ENCODE results near the gene SYT1.

Gene SYT1

DNA sequence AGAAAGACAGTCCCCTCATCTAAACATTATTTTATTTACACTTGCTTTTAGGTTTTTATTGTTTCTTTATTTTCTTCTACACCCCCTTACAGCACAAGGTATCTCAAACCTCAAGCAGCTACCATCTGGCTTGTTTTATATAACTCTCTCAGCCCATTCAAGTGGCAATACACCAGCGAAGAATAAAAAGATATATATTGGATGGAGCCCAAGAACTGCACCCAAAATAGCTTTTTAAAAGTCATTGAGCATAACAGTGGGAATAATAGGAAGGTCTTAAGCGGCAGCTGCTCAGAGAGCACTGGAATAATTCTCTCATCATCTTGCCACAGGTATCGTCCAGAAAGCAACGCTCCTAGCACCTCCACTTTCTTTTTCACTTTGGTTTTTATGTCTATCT lies 322.5 kb downstream of the SYT1 start:
- no peaks in the 10 kb centered on the region for H3K36me3 ChIP-seq (ENCODE audit: control insufficient read depth in 1 of 2, insufficient read depth in 2 of 2, low read depth in 1 of 2, low read length in 2 of 2)
- H3K4me3 ChIP-seq (ENCODE audit: insufficient read depth in 1 of 2, low read depth in 1 of 2, low read length in 2 of 2) = no peak overlapping the region
- H2BK15ac ChIP-seq (ENCODE audit: low read depth, poor library complexity, severe bottlenecking) = no peak overlapping the region
- H2BK120ac ChIP-seq (ENCODE audit: low read depth, low read length) = no peak overlapping the region
- H3K4me2 ChIP-seq (ENCODE audit: low read length, poor library complexity, severe bottlenecking) = no peak overlapping the region
- H3K79me1 ChIP-seq (replicated peaks; ENCODE audit: low read length, poor library complexity, severe bottlenecking) = no peaks in the 10 kb centered on the region
- no peak overlapping the region for H4K91ac ChIP-seq (ENCODE audit: low read length)
- no peak overlapping the region for H2BK5ac ChIP-seq (ENCODE audit: low read depth, low read length, poor library complexity, severe bottlenecking)
- no peak overlapping the region for H3K9ac ChIP-seq (ENCODE audit: low read length)
- no peak overlapping the region for H4K8ac ChIP-seq (ENCODE audit: low read length)
- DNase-seq = no peak
- no peak overlapping the region for H3K23ac ChIP-seq (ENCODE audit: low read length in 2 of 2)
- H3K9me3 ChIP-seq (ENCODE audit: control insufficient read depth, low read length) = no peaks in the 10 kb centered on the region
- 89% methylated on average over 4 of the region's 4 CpGs for WGBS
- H3K14ac ChIP-seq (ENCODE audit: low read length in 2 of 2) = no peak overlapping the region
- no peak overlapping the region for H3K27ac ChIP-seq (ENCODE audit: low read length, poor library complexity, severe bottlenecking)
- no peak overlapping the region for H2AFZ ChIP-seq (ENCODE audit: low read depth, low read length)
- no peak overlapping the region for H3K18ac ChIP-seq (ENCODE audit: low read depth in 1 of 2, low read length in 2 of 2)
- no peaks in the 10 kb centered on the region for H3K27me3 ChIP-seq (ENCODE audit: control insufficient read depth in 1 of 2, insufficient read depth in 1 of 2, low read length in 2 of 2)
- no peak overlapping the region for H3K4ac ChIP-seq (ENCODE audit: low read depth in 1 of 2, low read length in 2 of 2)
- H3K4me1 ChIP-seq (ENCODE audit: control insufficient read depth, insufficient read depth, low read depth, low read length) = no peaks in the 10 kb centered on the region
- H2AK5ac ChIP-seq (ENCODE audit: low read length, severe bottlenecking) = no peak overlapping the region
- H2BK12ac ChIP-seq (ENCODE audit: low read length in 2 of 2) = no peak overlapping the region

DNA sequence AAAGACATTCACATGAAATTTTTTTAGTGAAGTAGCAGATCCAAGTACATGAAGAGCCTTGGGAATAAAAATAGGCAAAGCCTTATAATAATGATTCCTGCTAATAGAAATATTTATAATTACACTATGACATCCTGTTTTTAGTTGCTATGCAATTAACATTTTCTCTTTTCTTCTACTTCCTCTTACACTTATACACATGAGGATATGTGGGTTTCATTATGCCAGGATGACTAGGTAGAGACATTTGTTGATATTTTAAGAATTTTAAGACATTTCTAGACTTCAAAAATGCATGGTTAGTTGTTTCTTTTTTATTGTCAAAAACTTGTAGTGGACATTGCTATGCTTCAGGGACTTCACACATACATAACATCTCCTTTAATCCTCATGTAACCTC lies 326.8 kb downstream of the SYT1 start:
- H2BK120ac ChIP-seq (ENCODE audit: low read depth, low read length) = no peak overlapping the region
- no peak for DNase-seq
- H3K14ac ChIP-seq (ENCODE audit: low read length in 2 of 2) = no peak overlapping the region
- no peak overlapping the region for H4K8ac ChIP-seq (ENCODE audit: low read length)
- H3K4me3 ChIP-seq (ENCODE audit: insufficient read depth in 1 of 2, low read depth in 1 of 2, low read length in 2 of 2) = no peak overlapping the region
- no peaks in the 10 kb centered on the region for H3K9me3 ChIP-seq (ENCODE audit: control insufficient read depth, low read length)
- H3K18ac ChIP-seq (ENCODE audit: low read depth in 1 of 2, low read length in 2 of 2) = no peak overlapping the region
- no peak overlapping the region for H2BK15ac ChIP-seq (ENCODE audit: low read depth, poor library complexity, severe bottlenecking)
- no peak overlapping the region for H3K4ac ChIP-seq (ENCODE audit: low read depth in 1 of 2, low read length in 2 of 2)
- H3K4me2 ChIP-seq (ENCODE audit: low read length, poor library complexity, severe bottlenecking) = no peak overlapping the region
- no peak overlapping the region for H4K91ac ChIP-seq (ENCODE audit: low read length)
- no peak overlapping the region for H3K27ac ChIP-seq (ENCODE audit: low read length, poor library complexity, severe bottlenecking)
- H2BK5ac ChIP-seq (ENCODE audit: low read depth, low read length, poor library complexity, severe bottlenecking) = no peak overlapping the region
- H3K79me1 ChIP-seq (replicated peaks; ENCODE audit: low read length, poor library complexity, severe bottlenecking) = no peaks in the 10 kb centered on the region
- no peak overlapping the region for H3K9ac ChIP-seq (ENCODE audit: low read length)
- no peak overlapping the region for H2AK5ac ChIP-seq (ENCODE audit: low read length, severe bottlenecking)
- no peak overlapping the region for H2AFZ ChIP-seq (ENCODE audit: low read depth, low read length)
- H3K27me3 ChIP-seq (ENCODE audit: control insufficient read depth in 1 of 2, insufficient read depth in 1 of 2, low read length in 2 of 2) = no peaks in the 10 kb centered on the region
- no peak overlapping the region for H2BK12ac ChIP-seq (ENCODE audit: low read length in 2 of 2)
- no peaks in the 10 kb centered on the region for H3K4me1 ChIP-seq (ENCODE audit: control insufficient read depth, insufficient read depth, low read depth, low read length)
- no peaks in the 10 kb centered on the region for H3K36me3 ChIP-seq (ENCODE audit: control insufficient read depth in 1 of 2, insufficient read depth in 2 of 2, low read depth in 1 of 2, low read length in 2 of 2)
- no peak overlapping the region for H3K23ac ChIP-seq (ENCODE audit: low read length in 2 of 2)

- Histone ChIP-seq H3K14ac (ENCODE audit: low read length in 2 of 2) (no peak overlapping the region), H3K4ac (ENCODE audit: low read depth in 1 of 2, low read length in 2 of 2) (no peak overlapping the region), H2BK15ac (ENCODE audit: low read depth, poor library complexity, severe bottlenecking) (no peak overlapping the region), H2AK5ac (ENCODE audit: low read length, severe bottlenecking) (no peak overlapping the region), H3K79me1 (replicated peaks; ENCODE audit: low read length, poor library complexity, severe bottlenecking) (no peaks in the 10 kb centered on the region), H3K4me1 (ENCODE audit: control insufficient read depth, insufficient read depth, low read depth, low read length) (no peaks in the 10 kb centered on the region), H2BK12ac (ENCODE audit: low read length in 2 of 2) (no peak overlapping the region), H3K4me3 (ENCODE audit: insufficient read depth in 1 of 2, low read depth in 1 of 2, low read length in 2 of 2) (no peak overlapping the region), H3K4me2 (ENCODE audit: low read length, poor library complexity, severe bottlenecking) (no peak overlapping the region), H3K9me3 (ENCODE audit: control insufficient read depth, low read length) (no peaks in the 10 kb centered on the region), H4K91ac (ENCODE audit: low read length) (no peak overlapping the region), H3K27ac (ENCODE audit: low read length, poor library complexity, severe bottlenecking) (no peak overlapping the region), H2BK5ac (ENCODE audit: low read depth, low read length, poor library complexity, severe bottlenecking) (no peak overlapping the region), H3K23ac (ENCODE audit: low read length in 2 of 2) (no peak overlapping the region), H3K27me3 (ENCODE audit: control insufficient read depth in 1 of 2, insufficient read depth in 1 of 2, low read length in 2 of 2) (no peaks in the 10 kb centered on the region), H2AFZ (ENCODE audit: low read depth, low read length) (no peak overlapping the region), H4K8ac (ENCODE audit: low read length) (no peak overlapping the region), H3K18ac (ENCODE audit: low read depth in 1 of 2, low read length in 2 of 2) (no peak overlapping the region), H3K36me3 (ENCODE audit: control insufficient read depth in 1 of 2, insufficient read depth in 2 of 2, low read depth in 1 of 2, low read length in 2 of 2) (no peaks in the 10 kb centered on the region), H2BK120ac (ENCODE audit: low read depth, low read length) (no peak overlapping the region), H3K9ac (ENCODE audit: low read length) (no peak overlapping the region)
- WGBS = 85% methylated on average over 2 of the region's 3 CpGs
- DNase-seq = no peak
These were observed 330.0 kb downstream of the SYT1 start for GRCh38 chr12:79194595-79194994.

DNA sequence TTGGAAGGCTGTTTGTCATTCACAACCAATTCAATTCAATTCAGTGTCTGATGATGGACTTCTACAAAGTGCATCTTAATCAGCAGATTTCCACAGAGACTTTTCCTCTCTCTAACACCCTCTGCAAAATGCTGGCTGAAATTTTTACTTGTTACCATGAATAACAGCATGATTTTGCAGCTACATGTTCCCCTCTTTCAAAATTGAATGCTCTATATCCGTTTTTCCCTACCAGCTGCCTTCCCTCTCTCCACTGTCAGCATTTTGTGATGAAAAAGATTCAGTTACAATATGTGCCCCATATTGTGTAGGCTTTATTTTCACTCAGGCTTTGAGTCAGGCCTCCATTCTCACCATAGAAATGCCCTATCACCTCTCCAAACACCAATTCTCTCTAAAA lies 334.6 kb downstream of the SYT1 start:
- Histone ChIP-seq H2AFZ (ENCODE audit: low read depth, low read length) (no peak overlapping the region), H3K27ac (ENCODE audit: low read length, poor library complexity, severe bottlenecking) (no peak overlapping the region), H2BK15ac (ENCODE audit: low read depth, poor library complexity, severe bottlenecking) (no peak overlapping the region), H3K18ac (ENCODE audit: low read depth in 1 of 2, low read length in 2 of 2) (no peak overlapping the region), H3K4me3 (ENCODE audit: insufficient read depth in 1 of 2, low read depth in 1 of 2, low read length in 2 of 2) (no peak overlapping the region), H3K4me2 (ENCODE audit: low read length, poor library complexity, severe bottlenecking) (no peak overlapping the region), H3K4ac (ENCODE audit: low read depth in 1 of 2, low read length in 2 of 2) (no peak overlapping the region), H3K27me3 (ENCODE audit: control insufficient read depth in 1 of 2, insufficient read depth in 1 of 2, low read length in 2 of 2) (no peaks in the 10 kb centered on the region), H2AK5ac (ENCODE audit: low read length, severe bottlenecking) (no peak overlapping the region), H3K9me3 (ENCODE audit: control insufficient read depth, low read length) (no peaks in the 10 kb centered on the region), H4K91ac (ENCODE audit: low read length) (no peak overlapping the region), H3K4me1 (ENCODE audit: control insufficient read depth, insufficient read depth, low read depth, low read length) (no peaks in the 10 kb centered on the region), H2BK5ac (ENCODE audit: low read depth, low read length, poor library complexity, severe bottlenecking) (no peak overlapping the region), H3K14ac (ENCODE audit: low read length in 2 of 2) (no peak overlapping the region), H2BK12ac (ENCODE audit: low read length in 2 of 2) (no peak overlapping the region), H3K23ac (ENCODE audit: low read length in 2 of 2) (no peak overlapping the region), H3K36me3 (ENCODE audit: control insufficient read depth in 1 of 2, insufficient read depth in 2 of 2, low read depth in 1 of 2, low read length in 2 of 2) (no peaks in the 10 kb centered on the region), H4K8ac (ENCODE audit: low read length) (no peak overlapping the region), H2BK120ac (ENCODE audit: low read depth, low read length) (no peak overlapping the region), H3K9ac (ENCODE audit: low read length) (no peak overlapping the region), H3K79me1 (replicated peaks; ENCODE audit: low read length, poor library complexity, severe bottlenecking) (no peaks in the 10 kb centered on the region)
- DNase-seq = no peak
- WGBS = 58% methylated on average over 1 of the region's 1 CpG
